PFSK-1 (cell line): ENCODE measurements around the gene ZBTB26.

Source experiments
- FOXP2 ChIP-seq: optimal IDR thresholded peaks from 2 replicates; pipeline ENCODE3; 2011; ENCODE audit warnings: borderline replicate concordance, control low read depth, inconsistent platforms; ENCODE audit not compliant: insufficient read depth; ENCODE audit errors: extremely low read length, extremely low read depth
- POLR2AphosphoS5 ChIP-seq: IDR thresholded peaks from 2 replicates; pipeline ENCODE4 v1.6.1; 2012; ENCODE audit warnings: low read depth, mild to moderate bottlenecking, control low read depth, low read length, moderate library complexity
- REST ChIP-seq, 2 experiments: IDR thresholded peaks; 2 replicates each; pipeline versions ENCODE4 v1.6.1 to v1.8.0; 2011 to 2012; ENCODE audit warnings: low read depth in 2 of 2, low read length in 2 of 2, control low read depth in 1 of 2, inconsistent platforms in 1 of 2, mild to moderate bottlenecking in 1 of 2, moderate library complexity in 1 of 2; ENCODE audit not compliant: insufficient read depth in 1 of 2
- SIN3A ChIP-seq: IDR thresholded peaks from 2 replicates; pipeline ENCODE4 v1.6.1; 2012; ENCODE audit warnings: mild to moderate bottlenecking, low read length, moderate library complexity, borderline replicate concordance; ENCODE audit not compliant: insufficient read depth
- TAF1 ChIP-seq: IDR thresholded peaks from 2 replicates; pipeline ENCODE4 v1.6.1; 2012; ENCODE audit warnings: low read length, control low read depth, borderline replicate concordance; ENCODE audit not compliant: insufficient read depth

Gene ZBTB26

GRCh38 chr9:122955961-122956360 is 24.6 kb upstream of the ZBTB26 start:
- no peak for TF ChIP-seq POLR2AphosphoS5
- TF ChIP-seq SIN3A, result no peak
- no peak for TF ChIP-seq FOXP2
- TF ChIP-seq REST (IDR thresholded peaks at IDR 0.05; ENCODE audit: insufficient read depth in 1 of 2, low read depth in 2 of 2, low read length in 2 of 2), result no peak

- TF ChIP-seq REST (IDR thresholded peaks at IDR 0.05; ENCODE audit: insufficient read depth in 1 of 2, low read depth in 2 of 2, low read length in 2 of 2) (no peak), FOXP2 (no peak), SIN3A (no peak), TAF1 (no peak), POLR2AphosphoS5 (no peak)
Measured at GRCh38 chr9:122954253-122954691, 23.0 kb upstream of the ZBTB26 start.

DNA sequence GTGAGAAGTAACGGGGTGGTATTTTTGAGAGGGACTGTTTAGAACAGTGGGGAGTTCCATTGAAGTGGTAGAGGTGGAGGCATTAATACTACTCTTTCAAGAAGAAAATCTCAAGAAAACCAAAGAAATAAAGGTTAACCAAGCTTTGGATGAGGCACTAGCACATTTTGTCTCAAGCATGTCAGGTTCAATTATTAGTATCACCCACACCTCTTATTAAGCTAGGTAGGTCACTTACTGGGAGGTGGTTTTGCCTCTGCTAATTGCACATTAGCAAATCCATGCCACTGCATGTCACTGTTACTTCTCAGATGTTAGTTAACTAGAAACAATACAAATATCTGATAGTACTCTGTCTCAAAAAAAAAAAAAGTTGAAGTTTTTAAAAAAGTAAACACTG is 19.7 kb upstream of the ZBTB26 start:
- TF ChIP-seq TAF1 (no peak), REST (IDR thresholded peaks at IDR 0.05; ENCODE audit: insufficient read depth in 1 of 2, low read depth in 2 of 2, low read length in 2 of 2) (no peak), POLR2AphosphoS5 (no peak), FOXP2 (no peak), SIN3A (no peak)

- TF ChIP-seq POLR2AphosphoS5, result no peak
- no peak for TF ChIP-seq TAF1
- TF ChIP-seq REST (IDR thresholded peaks at IDR 0.05; ENCODE audit: insufficient read depth in 1 of 2, low read depth in 2 of 2, low read length in 2 of 2), result no peak
- no peak for TF ChIP-seq FOXP2
Measured at GRCh38 chr9:122950263-122950662, 19.0 kb upstream of the ZBTB26 start.

DNA sequence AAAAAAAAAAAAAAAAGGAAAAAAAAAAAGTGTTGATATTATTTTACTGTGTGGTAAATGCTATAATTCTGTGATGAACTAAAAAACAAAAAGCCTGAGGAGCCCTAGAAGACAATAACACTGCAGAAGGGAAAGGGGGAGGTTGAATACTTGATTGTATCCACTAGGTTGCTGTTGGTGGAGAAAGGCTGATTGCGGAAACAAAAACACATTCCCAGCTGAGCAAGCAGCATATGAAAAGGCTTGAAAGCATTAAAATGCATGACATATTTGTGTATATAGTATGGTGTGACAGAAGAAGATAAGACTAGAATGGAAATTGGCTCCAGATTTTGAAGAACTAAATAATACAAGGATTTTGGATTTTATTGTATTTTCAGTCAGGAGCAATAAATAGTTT is 18.4 kb upstream of the ZBTB26 start:
- no peak for TF ChIP-seq TAF1
- no peak for TF ChIP-seq FOXP2
- TF ChIP-seq POLR2AphosphoS5, result no peak
- no peak for TF ChIP-seq SIN3A
- no peak for TF ChIP-seq REST (IDR thresholded peaks at IDR 0.05; ENCODE audit: insufficient read depth in 1 of 2, low read depth in 2 of 2, low read length in 2 of 2)
